Ovary (tissue), 9 donors: ENCODE results near the gene NLRC5. TPM values are rescaled to one million over a fixed set of nuclear protein-coding genes. Genes with fewer than 3 reads are reported as not detected.
A peak's percentile ranks its signal among the peaks of the same experiment; 100 is the strongest.

Source experiments
- DNase-seq, 5 donors: peaks; one replicate each; pipeline ENCODE4 v3.0.0-alpha.2; 2019 to 2020
- H3K27ac ChIP-seq, 2 donors: fragments of 200-600 bp; one replicate each; pipeline versions ENCODE4 v1.5.1 to v1.8.0; 2019 to 2022
- H3K27me3 ChIP-seq: fragments of 200-600 bp; one replicate; pipeline ENCODE4 v1.8.0; 2022
- H3K36me3 ChIP-seq: fragments of 200-600 bp; sonication (generic); one replicate; pipeline ENCODE4 v1.5.1; 2019
- H3K4me1 ChIP-seq: one replicate; pipeline ENCODE4 v1.8.1; 2013; ENCODE audit warnings: mild to moderate bottlenecking, moderate library complexity; ENCODE audit not compliant: insufficient read depth
- H3K4me3 ChIP-seq: fragments of 200-600 bp; sonication (generic); one replicate; pipeline ENCODE4 v1.5.1; 2017
- H3K9me3 ChIP-seq, 2 donors: fragments of 200-600 bp in 1 of 2; sonication (generic) in 1 of 2; one replicate each; pipeline versions ENCODE4 v1.5.1 to v1.8.1; 2013 to 2019; ENCODE audit warnings: mild to moderate bottlenecking in 1 of 2, moderate library complexity in 1 of 2
- CTCF ChIP-seq, 3 donors: fragments of 450-650 bp in 2 of 3; fragments of 200-600 bp in 1 of 3; IDR thresholded peaks; one replicate each; pipeline versions ENCODE4 v1.5.1 to v1.8.0; 2016 to 2022; ENCODE audit warnings: antibody characterized with exemption in 3 of 3, mild to moderate bottlenecking in 1 of 3
- EP300 ChIP-seq: sonication (generic); formaldehyde crosslinking; IDR thresholded peaks from one replicate; pipeline ENCODE4 v1.6.1; 2017; ENCODE audit warnings: antibody characterized with exemption
- POLR2A ChIP-seq: fragments of 450-650 bp; IDR thresholded peaks from one replicate; pipeline ENCODE4 v1.6.1; 2017; ENCODE audit warnings: antibody characterized with exemption, mild to moderate bottlenecking, moderate library complexity
- WGBS, 3 donors: extraction: QIAGEN DNeasy Blood & Tissue Kit in 1 of 3; methylation state at CpG; one replicate each; pipeline versions ENCODE4 v1.1.5 to v1.1.7; 2013 to 2017; 5-methylcytosine and 5-hydroxymethylcytosine counted together
- intact Hi-C, 4 donors: fragments of 100-400 bp; cut with DNase I; formaldehyde crosslinking; loops; one replicate each; pipeline versions ENCODE4 v1.11.0 to v1.15.1; 2022 to 2023
- polyA plus RNA-seq, 2 donors: library from polyadenylated mRNA; stranded (reverse); fragments of 200-250 nt in 1 of 2; fragments of 350-450 nt in 1 of 2; fragmentation: Illumina TruSeq in 1 of 2; extraction: RNeasy Lipid Tissue Mini Kit (QIAGEN cat#74804) in 1 of 2; gene quantifications; one replicate each; pipeline ENCODE4 v1.2.3, GENCODE V29; 2013 to 2014
- total RNA-seq, 7 donors: library from RNA; depleted of rRNA in 2 of 7; stranded (reverse); fragments of >200 nt in 2 of 7; fragmentation: NEBNext Ultra II Directional in 3 of 7; extraction: Animal tissue kit (Norgen Biotek cat#: 25700) in 3 of 7; gene quantifications; one replicate each; pipeline versions ENCODE4 v1.1.0 to v1.2.4, GENCODE V29; 2016 to 2023
- donor health status: DM: no; HTN: no; CAD: no; lungs with moderate emphysema.
- donor health status: DM: no; HTN: no; CAD: no.
- donor health status: Bipolar disorder and iron deficiency.
- donor health status: DM: yes; HTN: yes; CAD: no.
- donor health status: DM: no; HTN: no; CAD: no.
- donor health status: DM: yes; HTN: yes; CAD: no.

Gene NLRC5
- total and polyA plus RNA-seq, 9 donors: 6.0 to 29.9 (median 14.7) TPM

- Histone ChIP-seq H3K4me1 (peaks cover 8% of the 10 kb centered on the region), H3K27me3 (no peaks in the 10 kb centered on the region), H3K9me3 (no peaks in the 10 kb centered on the region), H3K4me3 (no peak overlapping the region), H3K36me3 (no peaks in the 10 kb centered on the region), H3K27ac (no peak overlapping the region)
- peak in 1 of 5 donors; percentile 41 for DNase-seq
- TF ChIP-seq POLR2A (no peak), CTCF (IDR thresholded peaks at IDR 0.05) (no peak), EP300 (no peak)
- intact Hi-C loops: loop anchor here in 1 of 4 donors (10.0 kb wide), 1 partner anchor 92 kb away; no protein-coding TSS in a partner anchor
- WGBS, 3 donors: 58 to 67% (median 62%) methylated on average over 10 of the region's 10 CpGs
Observed at GRCh38 chr16:56946767-56947603, 42.4 kb upstream of the NLRC5 start.

GRCh38 chr16:56947604-56947995, 41.8 kb upstream of the NLRC5 start:
- no peaks in the 10 kb centered on the region for H3K27me3 ChIP-seq
- TF ChIP-seq POLR2A (no peak), CTCF (IDR thresholded peaks at IDR 0.05) (no peak), EP300 (no peak)
- H3K27ac ChIP-seq: no peak overlapping the region
- no peak overlapping the region for H3K4me3 ChIP-seq
- 73 to 80% (median 74%) methylated on average over 2 of the region's 2 CpGs for WGBS, 3 donors
- intact Hi-C loops: loop anchor here in 1 of 4 donors (10.0 kb wide), 1 partner anchor 93 kb away; no protein-coding TSS in a partner anchor
- peak in 1 of 5 donors; percentile 13 for DNase-seq
- no peaks in the 10 kb centered on the region for H3K36me3 ChIP-seq
- H3K4me1 ChIP-seq: peaks cover 8% of the 10 kb centered on the region
- no peaks in the 10 kb centered on the region for H3K9me3 ChIP-seq

GRCh38 chr16:56948234-56948633, 41.1 kb upstream of the NLRC5 start:
- DNase-seq: peak in 1 of 5 donors; percentile 13
- WGBS, 3 donors: 95 to 98% (median 97%) methylated on average over 6 of the region's 6 CpGs
- intact Hi-C loops: loop anchor here in 1 of 4 donors (10.0 kb wide), 1 partner anchor 93 kb away; no protein-coding TSS in a partner anchor
- no peak overlapping the region for H3K27ac ChIP-seq
- no peaks in the 10 kb centered on the region for H3K9me3 ChIP-seq
- H3K27me3 ChIP-seq: no peaks in the 10 kb centered on the region
- TF ChIP-seq CTCF (IDR thresholded peaks at IDR 0.05): no peak
- no peak for TF ChIP-seq EP300
- no peak for TF ChIP-seq POLR2A
- H3K4me3 ChIP-seq: no peak overlapping the region
- peaks cover 8% of the 10 kb centered on the region for H3K4me1 ChIP-seq
- no peaks in the 10 kb centered on the region for H3K36me3 ChIP-seq

- Histone ChIP-seq H3K27ac (no peak overlapping the region), H3K36me3 (no peaks in the 10 kb centered on the region), H3K27me3 (no peaks in the 10 kb centered on the region), H3K4me1 (peaks cover 5% of the 10 kb centered on the region), H3K9me3 (no peaks in the 10 kb centered on the region), H3K4me3 (no peak overlapping the region)
- WGBS, 3 donors: 75 to 96% (median 89%) methylated on average over 4 of the region's 4 CpGs
- DNase-seq: peak in 1 of 5 donors; percentile 21
- TF ChIP-seq CTCF (IDR thresholded peaks at IDR 0.05): no peak
- no peak for TF ChIP-seq EP300
- no peak for TF ChIP-seq POLR2A
- intact Hi-C loops: loop anchor here in 3 of 4 donors (5.0 kb wide), 1 partner anchor 83 kb away; the partner anchor contains the start of gene SLC12A3 (in 3 of the 3)
Observed at GRCh38 chr16:56950051-56950450, 39.3 kb upstream of the NLRC5 start.
